ENCODE data around the gene DLD. TPM values are rescaled to one million over a fixed set of nuclear protein-coding genes. Genes with fewer than 3 reads are reported as not detected.

Gene DLD
- total and polyA plus RNA-seq, 2 of the 13 experiments (the other 11 are each of a cell fraction or from before 2014, with no cell fraction given): 56.8 to 95.2 TPM

DNA sequence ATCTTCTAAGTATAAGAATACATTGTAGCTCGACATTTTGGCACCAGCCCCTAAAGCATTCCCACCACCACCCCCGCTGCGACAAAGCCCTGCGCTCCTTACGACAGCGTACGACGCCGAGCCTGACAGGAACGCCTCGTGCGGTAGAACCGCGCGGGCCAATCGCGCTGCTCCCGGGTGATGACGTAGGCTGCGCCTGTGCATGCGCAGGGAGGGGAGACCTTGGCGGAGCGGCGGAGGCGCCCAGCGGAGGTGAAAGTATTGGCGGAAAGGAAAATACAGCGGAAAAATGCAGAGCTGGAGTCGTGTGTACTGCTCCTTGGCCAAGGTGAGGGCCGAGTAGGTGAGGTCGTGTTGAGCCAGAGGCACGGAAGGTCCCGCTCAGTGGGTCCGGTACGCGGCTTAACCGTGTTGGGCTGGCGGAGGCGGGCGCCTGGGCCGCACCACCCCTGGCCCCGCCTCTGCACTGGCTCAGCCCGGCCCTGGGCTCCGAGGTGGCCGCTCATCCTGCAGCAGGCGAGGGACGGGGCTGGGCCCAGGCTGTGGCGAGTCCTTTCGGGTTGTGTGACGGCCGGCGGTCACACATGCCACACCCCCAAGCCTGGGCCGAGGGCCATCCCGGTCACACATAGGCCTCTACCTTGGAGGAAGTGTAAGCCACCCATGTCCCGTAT, at the start of gene DLD (continued):
- TF ChIP-seq, protein P1, sequence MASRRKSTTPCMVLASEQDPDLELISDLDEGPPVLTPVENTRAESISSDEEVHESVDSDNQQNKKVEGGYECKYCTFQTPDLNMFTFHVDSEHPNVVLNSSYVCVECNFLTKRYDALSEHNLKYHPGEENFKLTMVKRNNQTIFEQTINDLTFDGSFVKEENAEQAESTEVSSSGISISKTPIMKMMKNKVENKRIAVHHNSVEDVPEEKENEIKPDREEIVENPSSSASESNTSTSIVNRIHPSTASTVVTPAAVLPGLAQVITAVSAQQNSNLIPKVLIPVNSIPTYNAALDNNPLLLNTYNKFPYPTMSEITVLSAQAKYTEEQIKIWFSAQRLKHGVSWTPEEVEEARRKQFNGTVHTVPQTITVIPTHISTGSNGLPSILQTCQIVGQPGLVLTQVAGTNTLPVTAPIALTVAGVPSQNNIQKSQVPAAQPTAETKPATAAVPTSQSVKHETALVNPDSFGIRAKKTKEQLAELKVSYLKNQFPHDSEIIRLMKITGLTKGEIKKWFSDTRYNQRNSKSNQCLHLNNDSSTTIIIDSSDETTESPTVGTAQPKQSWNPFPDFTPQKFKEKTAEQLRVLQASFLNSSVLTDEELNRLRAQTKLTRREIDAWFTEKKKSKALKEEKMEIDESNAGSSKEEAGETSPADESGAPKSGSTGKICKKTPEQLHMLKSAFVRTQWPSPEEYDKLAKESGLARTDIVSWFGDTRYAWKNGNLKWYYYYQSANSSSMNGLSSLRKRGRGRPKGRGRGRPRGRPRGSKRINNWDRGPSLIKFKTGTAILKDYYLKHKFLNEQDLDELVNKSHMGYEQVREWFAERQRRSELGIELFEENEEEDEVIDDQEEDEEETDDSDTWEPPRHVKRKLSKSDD (CRISPR knock-in tag; IDR thresholded peaks at IDR 0.05; ENCODE audit: low read depth): peak; percentile 98
- TF ChIP-seq TAF1 (CRISPR knock-in tag; IDR thresholded peaks at IDR 0.05): peak; percentile 72
- peak; percentile 22; the same call in 1 of the 2 replicates for TF ChIP-seq CEBPG (CRISPR knock-in tag; IDR thresholded peaks at IDR 0.05)
- TF ChIP-seq RFXAP (CRISPR knock-in tag; IDR thresholded peaks at IDR 0.05; ENCODE audit: borderline replicate concordance): peak; percentile 86; the same call in 1 of the 2 replicates
- TF ChIP-seq, protein P2, sequence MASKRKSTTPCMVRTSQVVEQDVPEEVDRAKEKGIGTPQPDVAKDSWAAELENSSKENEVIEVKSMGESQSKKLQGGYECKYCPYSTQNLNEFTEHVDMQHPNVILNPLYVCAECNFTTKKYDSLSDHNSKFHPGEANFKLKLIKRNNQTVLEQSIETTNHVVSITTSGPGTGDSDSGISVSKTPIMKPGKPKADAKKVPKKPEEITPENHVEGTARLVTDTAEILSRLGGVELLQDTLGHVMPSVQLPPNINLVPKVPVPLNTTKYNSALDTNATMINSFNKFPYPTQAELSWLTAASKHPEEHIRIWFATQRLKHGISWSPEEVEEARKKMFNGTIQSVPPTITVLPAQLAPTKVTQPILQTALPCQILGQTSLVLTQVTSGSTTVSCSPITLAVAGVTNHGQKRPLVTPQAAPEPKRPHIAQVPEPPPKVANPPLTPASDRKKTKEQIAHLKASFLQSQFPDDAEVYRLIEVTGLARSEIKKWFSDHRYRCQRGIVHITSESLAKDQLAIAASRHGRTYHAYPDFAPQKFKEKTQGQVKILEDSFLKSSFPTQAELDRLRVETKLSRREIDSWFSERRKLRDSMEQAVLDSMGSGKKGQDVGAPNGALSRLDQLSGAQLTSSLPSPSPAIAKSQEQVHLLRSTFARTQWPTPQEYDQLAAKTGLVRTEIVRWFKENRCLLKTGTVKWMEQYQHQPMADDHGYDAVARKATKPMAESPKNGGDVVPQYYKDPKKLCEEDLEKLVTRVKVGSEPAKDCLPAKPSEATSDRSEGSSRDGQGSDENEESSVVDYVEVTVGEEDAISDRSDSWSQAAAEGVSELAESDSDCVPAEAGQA (IDR thresholded peaks at IDR 0.05; ENCODE audit: low read depth): peak; percentile 97
- TF ChIP-seq, protein P2 (CRISPR knock-in tag; IDR thresholded peaks at IDR 0.05; ENCODE audit: borderline replicate concordance): 0 out of 2 replicates have a peak, but pooled peaks have one; percentile 25
- no peak for TF ChIP-seq MBNL3 (CRISPR knock-in tag; conservative IDR thresholded peaks at IDR 0.05)
- TF ChIP-seq ZNF33B (CRISPR knock-in tag; IDR thresholded peaks at IDR 0.05): peak; percentile 29; the same call in 1 of the 2 replicates
- peak; percentile 85; the same call in 1 of the 2 replicates for TF ChIP-seq KLF15 (CRISPR knock-in tag; IDR thresholded peaks at IDR 0.05; ENCODE audit: borderline replicate concordance)
- no peak for TF ChIP-seq FOXM1 (CRISPR knock-in tag; IDR thresholded peaks at IDR 0.05)
- TF ChIP-seq CENPT (CRISPR knock-in tag; IDR thresholded peaks at IDR 0.05; ENCODE audit: low read depth): no peak
- no peak for TF ChIP-seq LCORL (IDR thresholded peaks at IDR 0.05)
- 0 out of 2 replicates have a peak, but pooled peaks have one; percentile 47 for TF ChIP-seq LCORL (CRISPR knock-in tag; IDR thresholded peaks at IDR 0.05)
- TF ChIP-seq PHF20 (CRISPR knock-in tag; IDR thresholded peaks at IDR 0.05): peak; percentile 81
- TF ChIP-seq, protein P3, sequence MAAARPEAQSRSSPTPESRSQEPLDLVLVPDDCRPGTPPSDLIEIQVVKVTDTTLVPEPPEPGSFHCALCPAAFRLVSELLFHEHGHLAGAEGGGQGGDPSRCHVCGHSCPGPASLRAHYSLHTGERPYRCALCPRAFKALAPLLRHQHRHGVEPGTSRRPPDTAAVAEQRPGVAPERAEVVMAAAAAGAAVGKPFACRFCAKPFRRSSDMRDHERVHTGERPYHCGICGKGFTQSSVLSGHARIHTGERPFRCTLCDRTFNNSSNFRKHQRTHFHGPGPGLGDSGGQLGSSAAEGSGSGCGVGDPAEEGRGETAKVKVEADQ (CRISPR knock-in tag; IDR thresholded peaks at IDR 0.05; ENCODE audit: borderline replicate concordance): peak; percentile 47; the same call in 1 of the 2 replicates
- TF ChIP-seq SALL2 (CRISPR knock-in tag; IDR thresholded peaks at IDR 0.05): peak; percentile 87; the same call in 1 of the 2 replicates
- TF ChIP-seq ZNF547 (CRISPR knock-in tag; IDR thresholded peaks at IDR 0.05): peak; percentile 94

Measured in HepG2 (cell line).